HepG2 (cell line): ENCODE measurements around the gene PGM2. TPM values are rescaled to one million over a fixed set of nuclear protein-coding genes. Genes with fewer than 3 reads are reported as not detected.

Source experiments
- DPF2 ChIP-seq: sonication (generic); formaldehyde crosslinking; IDR thresholded peaks from 2 replicates; pipeline ENCODE4 v1.4.0; 2020; ENCODE audit warnings: mild to moderate bottlenecking, low read depth, missing genetic modification reagents, borderline replicate concordance
- HOXA9 ChIP-seq: sonication (generic); formaldehyde crosslinking; IDR thresholded peaks from 2 replicates; pipeline ENCODE4 v1.8.1; 2022; ENCODE audit warnings: missing genetic modification reagents, mild to moderate bottlenecking, moderate library complexity, borderline replicate concordance
- MTF1 ChIP-seq: sonication (generic); formaldehyde crosslinking; IDR thresholded peaks from 2 replicates; pipeline ENCODE4 v1.5.0; 2020; ENCODE audit warnings: missing genetic modification reagents
- NFIC ChIP-seq: IDR thresholded peaks from 2 replicates; pipeline ENCODE4 v1.6.1; 2012; ENCODE audit warnings: mild to moderate bottlenecking, low read length, inconsistent platforms
- XBP1 ChIP-seq: sonication (generic); formaldehyde crosslinking; IDR thresholded peaks from 2 replicates; pipeline ENCODE4 v1.5.0; 2020; ENCODE audit warnings: missing genetic modification reagents
- ZNF232 ChIP-seq: sonication (generic); formaldehyde crosslinking; IDR thresholded peaks from 2 replicates; pipeline ENCODE4 v1.4.0; 2020; ENCODE audit warnings: missing genetic modification reagents, borderline replicate concordance
- ZNF3 ChIP-seq: IDR thresholded peaks from 2 replicates; pipeline ENCODE4 v1.7.0; 2017; ENCODE audit warnings: inconsistent platforms
- ZNF350 ChIP-seq: sonication (generic); formaldehyde crosslinking; IDR thresholded peaks from 2 replicates; pipeline ENCODE4 v1.4.0; 2020; ENCODE audit warnings: mild to moderate bottlenecking, low read depth, missing genetic modification reagents, borderline replicate concordance
- ZNF703 ChIP-seq: sonication (generic); formaldehyde crosslinking; IDR thresholded peaks from 2 replicates; pipeline ENCODE4 v1.5.1; 2020; ENCODE audit warnings: missing genetic modification reagents, mild to moderate bottlenecking, moderate library complexity, borderline replicate concordance
- ZNF773 ChIP-seq: sonication (generic); formaldehyde crosslinking; IDR thresholded peaks from 2 replicates; pipeline ENCODE4 v1.4.0; 2020; ENCODE audit warnings: missing genetic modification reagents, borderline replicate concordance
- polyA plus RNA-seq, 8 experiments: library from polyadenylated mRNA; depleted of rRNA in 3 of 8; stranded (reverse) in 7 of 8; unstranded in 1 of 8; fragments of >200 nt; fragmentation: Illumina TruSeq in 4 of 8; extraction: Trizol in 4 of 8; gene quantifications; 2 replicates each; pipeline versions ENCODE4 v1.2.1 to v1.2.3, GENCODE V29; 2011 to 2016; ENCODE audit warnings: low read depth in 4 of 8, missing spikeins in 1 of 8, mixed read lengths in 1 of 8; ENCODE audit not compliant: insufficient read depth in 1 of 8
- total RNA-seq, 5 experiments: library from RNA; depleted of rRNA; stranded (reverse); fragments of >200 nt; fragmentation: Illumina TruSeq; extraction: Trizol; gene quantifications; 2 replicates each; pipeline ENCODE4 v1.2.3, GENCODE V29; 2016; ENCODE audit warnings: low read depth in 1 of 5
- TF ChIP-seq, protein P1 (sequence below): sonication (generic); formaldehyde crosslinking; IDR thresholded peaks from 2 replicates; pipeline ENCODE4 v1.4.0; 2020; ENCODE audit warnings: missing genetic modification reagents, borderline replicate concordance
- TF ChIP-seq, protein P2 (sequence below): sonication (generic); formaldehyde crosslinking; IDR thresholded peaks from 2 replicates; pipeline ENCODE4 v1.5.0; 2020; ENCODE audit warnings: mild to moderate bottlenecking, missing genetic modification reagents, moderate library complexity
- TF ChIP-seq, protein P3 (sequence below): sonication (generic); formaldehyde crosslinking; IDR thresholded peaks from 2 replicates; pipeline ENCODE4 v1.4.0; 2020; ENCODE audit warnings: missing genetic modification reagents, mild to moderate bottlenecking, borderline replicate concordance
- TF ChIP-seq, protein P4 (sequence below), 2 experiments: sonication (generic) in 1 of 2; formaldehyde crosslinking in 1 of 2; IDR thresholded peaks; 2 replicates each; pipeline versions ENCODE4 v1.5.1 to v1.6.1; 2011 to 2020; ENCODE audit warnings: borderline replicate concordance in 1 of 2, low read depth in 1 of 2, low read length in 1 of 2, mild to moderate bottlenecking in 1 of 2, missing genetic modification reagents in 1 of 2, moderate library complexity in 1 of 2
- TF ChIP-seq, protein P5 (sequence below): sonication (generic); formaldehyde crosslinking; IDR thresholded peaks from 2 replicates; pipeline ENCODE4 v1.5.0; 2020; ENCODE audit warnings: mild to moderate bottlenecking, missing genetic modification reagents

Gene PGM2
- total and polyA plus RNA-seq, 2 of the 13 experiments (the other 11 are each of a cell fraction or from before 2014, with no cell fraction given) = 14.6 to 36.9 TPM

DNA sequence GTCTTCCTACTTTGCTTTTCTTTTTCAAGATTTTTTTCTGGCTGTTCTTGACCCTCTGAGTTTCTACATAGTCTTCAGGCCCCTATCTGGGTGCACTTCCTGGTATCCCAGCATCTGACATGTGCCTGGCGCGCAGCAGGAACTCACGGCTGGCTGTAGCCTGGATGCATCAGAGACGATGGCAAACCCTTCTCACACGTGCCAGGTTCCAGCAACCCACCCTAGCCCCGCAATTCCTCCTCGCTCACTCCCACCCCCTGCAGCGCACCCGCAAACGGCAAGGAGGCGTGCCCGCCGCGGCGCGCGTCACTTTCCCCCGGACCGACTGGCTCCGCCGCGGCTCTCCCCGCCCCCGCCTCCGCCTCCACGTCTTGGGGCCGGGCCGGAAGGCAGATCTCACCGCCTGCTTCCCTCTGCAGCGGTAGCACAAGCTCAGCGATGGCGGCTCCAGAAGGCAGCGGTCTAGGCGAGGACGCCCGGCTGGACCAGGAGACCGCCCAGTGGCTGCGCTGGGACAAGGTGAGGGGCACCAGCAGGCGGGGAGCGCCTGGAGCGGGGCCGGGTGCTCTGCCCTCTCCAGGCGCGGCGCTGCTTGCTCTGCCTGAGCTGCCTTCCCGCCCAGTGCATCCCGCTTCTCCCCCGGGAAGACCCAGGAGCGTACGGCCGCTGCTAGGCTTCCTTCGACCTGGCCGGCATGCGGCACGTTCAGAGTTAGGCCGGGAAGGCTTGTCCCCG is at the start of gene PGM2 (continued):
- TF ChIP-seq, protein P1, sequence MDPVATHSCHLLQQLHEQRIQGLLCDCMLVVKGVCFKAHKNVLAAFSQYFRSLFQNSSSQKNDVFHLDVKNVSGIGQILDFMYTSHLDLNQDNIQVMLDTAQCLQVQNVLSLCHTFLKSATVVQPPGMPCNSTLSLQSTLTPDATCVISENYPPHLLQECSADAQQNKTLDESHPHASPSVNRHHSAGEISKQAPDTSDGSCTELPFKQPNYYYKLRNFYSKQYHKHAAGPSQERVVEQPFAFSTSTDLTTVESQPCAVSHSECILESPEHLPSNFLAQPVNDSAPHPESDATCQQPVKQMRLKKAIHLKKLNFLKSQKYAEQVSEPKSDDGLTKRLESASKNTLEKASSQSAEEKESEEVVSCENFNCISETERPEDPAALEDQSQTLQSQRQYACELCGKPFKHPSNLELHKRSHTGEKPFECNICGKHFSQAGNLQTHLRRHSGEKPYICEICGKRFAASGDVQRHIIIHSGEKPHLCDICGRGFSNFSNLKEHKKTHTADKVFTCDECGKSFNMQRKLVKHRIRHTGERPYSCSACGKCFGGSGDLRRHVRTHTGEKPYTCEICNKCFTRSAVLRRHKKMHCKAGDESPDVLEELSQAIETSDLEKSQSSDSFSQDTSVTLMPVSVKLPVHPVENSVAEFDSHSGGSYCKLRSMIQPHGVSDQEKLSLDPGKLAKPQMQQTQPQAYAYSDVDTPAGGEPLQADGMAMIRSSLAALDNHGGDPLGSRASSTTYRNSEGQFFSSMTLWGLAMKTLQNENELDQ (CRISPR knock-in tag) = no peak
- peak; percentile 58; the same call in 1 of the 2 replicates for TF ChIP-seq ZNF232
- TF ChIP-seq MTF1 (CRISPR knock-in tag) = no peak
- no peak for TF ChIP-seq XBP1
- TF ChIP-seq, protein P2, sequence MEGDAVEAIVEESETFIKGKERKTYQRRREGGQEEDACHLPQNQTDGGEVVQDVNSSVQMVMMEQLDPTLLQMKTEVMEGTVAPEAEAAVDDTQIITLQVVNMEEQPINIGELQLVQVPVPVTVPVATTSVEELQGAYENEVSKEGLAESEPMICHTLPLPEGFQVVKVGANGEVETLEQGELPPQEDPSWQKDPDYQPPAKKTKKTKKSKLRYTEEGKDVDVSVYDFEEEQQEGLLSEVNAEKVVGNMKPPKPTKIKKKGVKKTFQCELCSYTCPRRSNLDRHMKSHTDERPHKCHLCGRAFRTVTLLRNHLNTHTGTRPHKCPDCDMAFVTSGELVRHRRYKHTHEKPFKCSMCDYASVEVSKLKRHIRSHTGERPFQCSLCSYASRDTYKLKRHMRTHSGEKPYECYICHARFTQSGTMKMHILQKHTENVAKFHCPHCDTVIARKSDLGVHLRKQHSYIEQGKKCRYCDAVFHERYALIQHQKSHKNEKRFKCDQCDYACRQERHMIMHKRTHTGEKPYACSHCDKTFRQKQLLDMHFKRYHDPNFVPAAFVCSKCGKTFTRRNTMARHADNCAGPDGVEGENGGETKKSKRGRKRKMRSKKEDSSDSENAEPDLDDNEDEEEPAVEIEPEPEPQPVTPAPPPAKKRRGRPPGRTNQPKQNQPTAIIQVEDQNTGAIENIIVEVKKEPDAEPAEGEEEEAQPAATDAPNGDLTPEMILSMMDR = peak; percentile 34
- TF ChIP-seq DPF2 (CRISPR knock-in tag) = no peak
- TF ChIP-seq ZNF350 (CRISPR knock-in tag) = peak; percentile 87
- TF ChIP-seq HOXA9 (CRISPR knock-in tag) = no peak
- TF ChIP-seq NFIC = no peak
- TF ChIP-seq ZNF703 (CRISPR knock-in tag) = peak; percentile 8; the same call in 1 of the 2 replicates
- 0 out of 2 replicates have a peak, but pooled peaks have one; percentile 41 for TF ChIP-seq ZNF773 (CRISPR knock-in tag)
- no peak for TF ChIP-seq ZNF3 (CRISPR knock-in tag)
- TF ChIP-seq, protein P3, sequence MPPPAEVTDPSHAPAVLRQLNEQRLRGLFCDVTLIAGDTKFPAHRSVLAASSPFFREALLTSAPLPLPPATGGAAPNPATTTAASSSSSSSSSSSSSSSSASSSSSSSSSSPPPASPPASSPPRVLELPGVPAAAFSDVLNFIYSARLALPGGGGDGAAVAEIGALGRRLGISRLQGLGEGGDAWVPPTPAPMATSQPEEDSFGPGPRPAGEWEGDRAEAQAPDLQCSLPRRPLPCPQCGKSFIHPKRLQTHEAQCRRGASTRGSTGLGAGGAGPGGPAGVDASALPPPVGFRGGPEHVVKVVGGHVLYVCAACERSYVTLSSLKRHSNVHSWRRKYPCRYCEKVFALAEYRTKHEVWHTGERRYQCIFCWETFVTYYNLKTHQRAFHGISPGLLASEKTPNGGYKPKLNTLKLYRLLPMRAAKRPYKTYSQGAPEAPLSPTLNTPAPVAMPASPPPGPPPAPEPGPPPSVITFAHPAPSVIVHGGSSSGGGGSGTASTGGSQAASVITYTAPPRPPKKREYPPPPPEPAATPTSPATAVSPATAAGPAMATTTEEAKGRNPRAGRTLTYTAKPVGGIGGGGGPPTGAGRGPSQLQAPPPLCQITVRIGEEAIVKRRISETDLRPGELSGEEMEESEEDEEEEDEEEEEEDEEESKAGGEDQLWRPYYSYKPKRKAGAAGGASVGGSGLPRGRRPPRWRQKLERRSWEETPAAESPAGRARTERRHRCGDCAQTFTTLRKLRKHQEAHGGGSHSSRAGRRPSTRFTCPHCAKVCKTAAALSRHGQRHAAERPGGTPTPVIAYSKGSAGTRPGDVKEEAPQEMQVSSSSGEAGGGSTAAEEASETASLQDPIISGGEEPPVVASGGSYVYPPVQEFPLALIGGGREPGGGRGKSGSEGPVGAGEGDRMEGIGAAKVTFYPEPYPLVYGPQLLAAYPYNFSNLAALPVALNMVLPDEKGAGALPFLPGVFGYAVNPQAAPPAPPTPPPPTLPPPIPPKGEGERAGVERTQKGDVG = peak; percentile 92; the same call in 1 of the 2 replicates
- TF ChIP-seq, protein P4, sequence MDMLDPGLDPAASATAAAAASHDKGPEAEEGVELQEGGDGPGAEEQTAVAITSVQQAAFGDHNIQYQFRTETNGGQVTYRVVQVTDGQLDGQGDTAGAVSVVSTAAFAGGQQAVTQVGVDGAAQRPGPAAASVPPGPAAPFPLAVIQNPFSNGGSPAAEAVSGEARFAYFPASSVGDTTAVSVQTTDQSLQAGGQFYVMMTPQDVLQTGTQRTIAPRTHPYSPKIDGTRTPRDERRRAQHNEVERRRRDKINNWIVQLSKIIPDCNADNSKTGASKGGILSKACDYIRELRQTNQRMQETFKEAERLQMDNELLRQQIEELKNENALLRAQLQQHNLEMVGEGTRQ (IDR thresholded peaks at IDR 0.05; ENCODE audit: low read depth, low read length) = no peak
- TF ChIP-seq, protein P4 (CRISPR knock-in tag; IDR thresholded peaks at IDR 0.05; ENCODE audit: borderline replicate concordance) = no peak; the same call in 1 of the 2 replicates
- TF ChIP-seq, protein P5, sequence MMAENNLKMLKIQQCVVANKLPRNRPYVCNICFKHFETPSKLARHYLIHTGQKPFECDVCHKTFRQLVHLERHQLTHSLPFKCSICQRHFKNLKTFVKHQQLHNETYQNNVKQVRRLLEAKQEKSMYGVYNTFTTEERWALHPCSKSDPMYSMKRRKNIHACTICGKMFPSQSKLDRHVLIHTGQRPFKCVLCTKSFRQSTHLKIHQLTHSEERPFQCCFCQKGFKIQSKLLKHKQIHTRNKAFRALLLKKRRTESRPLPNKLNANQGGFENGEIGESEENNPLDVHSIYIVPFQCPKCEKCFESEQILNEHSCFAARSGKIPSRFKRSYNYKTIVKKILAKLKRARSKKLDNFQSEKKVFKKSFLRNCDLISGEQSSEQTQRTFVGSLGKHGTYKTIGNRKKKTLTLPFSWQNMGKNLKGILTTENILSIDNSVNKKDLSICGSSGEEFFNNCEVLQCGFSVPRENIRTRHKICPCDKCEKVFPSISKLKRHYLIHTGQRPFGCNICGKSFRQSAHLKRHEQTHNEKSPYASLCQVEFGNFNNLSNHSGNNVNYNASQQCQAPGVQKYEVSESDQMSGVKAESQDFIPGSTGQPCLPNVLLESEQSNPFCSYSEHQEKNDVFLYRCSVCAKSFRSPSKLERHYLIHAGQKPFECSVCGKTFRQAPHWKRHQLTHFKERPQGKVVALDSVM (CRISPR knock-in tag) = peak; percentile 57; the same call in 1 of the 2 replicates
